ENCODE results near the gene LRRTM4. TPM values are rescaled to one million over a fixed set of nuclear protein-coding genes. Genes with fewer than 3 reads are reported as not detected.

The LRRTM4 gene
- total and polyA plus RNA-seq, 2 of the 13 experiments (the other 11 are each of a cell fraction or from before 2014, with no cell fraction given) = 1.2 TPM

GRCh38 chr2:77310416-77310815, 211.8 kb downstream of the LRRTM4 start:
- in situ Hi-C loops (cut with HindIII; ENCODE audit: extremely low pct_ligation_motif_present, low pct_unique_long_range_greater_than_20kb) (no loop called here), intact Hi-C loops (cut with micrococcal nuclease; ENCODE audit: unreplicated experiment) (no loop called here)
- H3K27me3 ChIP-seq (ENCODE audit: control insufficient read depth in 1 of 2, insufficient read depth in 2 of 2, low read length in 2 of 2) = no peaks in the 10 kb centered on the region
- no peak overlapping the region for H3K4me3 ChIP-seq (replicated peaks in 1 of 3; ENCODE audit: insufficient read depth in 1 of 3, low read depth in 2 of 3, low read length in 3 of 3)
- no peaks in the 10 kb centered on the region for H3K9me3 ChIP-seq (ENCODE audit: low read length)
- POLR2A ChIA-PET = no interaction called here
- H3K9ac ChIP-seq (ENCODE audit: insufficient read depth, low read depth, low read length) = no peak overlapping the region
- FAIRE-seq (no peak), DNase-seq (ENCODE audit: low spot score) (no peak), ATAC-seq (no peak)
- no peak overlapping the region for H3K4me2 ChIP-seq (ENCODE audit: low read depth, low read length)
- CTCF ChIA-PET (ENCODE audit: low intra/inter-chr PET ratio, low total read pairs) = no interaction called here
- WGBS (ENCODE audit: low lambda C conversion rate) = 0% methylated on average over 3 of the region's 3 CpGs
- no TSS peak for BruUV-seq (replicated peaks)
- H3K36me3 ChIP-seq (replicated peaks in 1 of 2; ENCODE audit: control insufficient read depth in 1 of 2, insufficient read depth in 2 of 2, low read length in 2 of 2) = no peaks in the 10 kb centered on the region
- no peaks in the 10 kb centered on the region for H4K20me1 ChIP-seq (ENCODE audit: insufficient read depth, low read length)
- no peak overlapping the region for H2AFZ ChIP-seq (ENCODE audit: low read length)
- H3K79me2 ChIP-seq (ENCODE audit: insufficient read depth, low read length) = no peaks in the 10 kb centered on the region
- H3K27ac ChIP-seq (ENCODE audit: extremely low read length, insufficient read depth, low read length) = no peak overlapping the region
- H3K4me1 ChIP-seq (ENCODE audit: insufficient read depth, low read length) = no peaks in the 10 kb centered on the region
- TF ChIP-seq PHF5A (CRISPR knock-in tag; IDR thresholded peaks at IDR 0.05; ENCODE audit: low read depth, unreplicated experiment) (no peak), PLSCR1 (CRISPR knock-in tag; IDR thresholded peaks at IDR 0.05; ENCODE audit: borderline replicate concordance) (no peak), ZFP36L2 (CRISPR knock-in tag; IDR thresholded peaks at IDR 0.05) (no peak), NFAT5 (CRISPR knock-in tag; IDR thresholded peaks at IDR 0.05) (no peak), TBP (CRISPR knock-in tag; IDR thresholded peaks at IDR 0.05) (no peak), CSRNP2 (CRISPR knock-in tag; conservative IDR thresholded peaks at IDR 0.05; ENCODE audit: low read depth) (no peak), ZNF777 (CRISPR knock-in tag; IDR thresholded peaks at IDR 0.05) (no peak)
- TF ChIP-seq, protein P1, sequence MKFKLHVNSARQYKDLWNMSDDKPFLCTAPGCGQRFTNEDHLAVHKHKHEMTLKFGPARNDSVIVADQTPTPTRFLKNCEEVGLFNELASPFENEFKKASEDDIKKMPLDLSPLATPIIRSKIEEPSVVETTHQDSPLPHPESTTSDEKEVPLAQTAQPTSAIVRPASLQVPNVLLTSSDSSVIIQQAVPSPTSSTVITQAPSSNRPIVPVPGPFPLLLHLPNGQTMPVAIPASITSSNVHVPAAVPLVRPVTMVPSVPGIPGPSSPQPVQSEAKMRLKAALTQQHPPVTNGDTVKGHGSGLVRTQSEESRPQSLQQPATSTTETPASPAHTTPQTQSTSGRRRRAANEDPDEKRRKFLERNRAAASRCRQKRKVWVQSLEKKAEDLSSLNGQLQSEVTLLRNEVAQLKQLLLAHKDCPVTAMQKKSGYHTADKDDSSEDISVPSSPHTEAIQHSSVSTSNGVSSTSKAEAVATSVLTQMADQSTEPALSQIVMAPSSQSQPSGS (CRISPR knock-in tag; IDR thresholded peaks at IDR 0.05) = no peak
- TF ChIP-seq, protein P2, sequence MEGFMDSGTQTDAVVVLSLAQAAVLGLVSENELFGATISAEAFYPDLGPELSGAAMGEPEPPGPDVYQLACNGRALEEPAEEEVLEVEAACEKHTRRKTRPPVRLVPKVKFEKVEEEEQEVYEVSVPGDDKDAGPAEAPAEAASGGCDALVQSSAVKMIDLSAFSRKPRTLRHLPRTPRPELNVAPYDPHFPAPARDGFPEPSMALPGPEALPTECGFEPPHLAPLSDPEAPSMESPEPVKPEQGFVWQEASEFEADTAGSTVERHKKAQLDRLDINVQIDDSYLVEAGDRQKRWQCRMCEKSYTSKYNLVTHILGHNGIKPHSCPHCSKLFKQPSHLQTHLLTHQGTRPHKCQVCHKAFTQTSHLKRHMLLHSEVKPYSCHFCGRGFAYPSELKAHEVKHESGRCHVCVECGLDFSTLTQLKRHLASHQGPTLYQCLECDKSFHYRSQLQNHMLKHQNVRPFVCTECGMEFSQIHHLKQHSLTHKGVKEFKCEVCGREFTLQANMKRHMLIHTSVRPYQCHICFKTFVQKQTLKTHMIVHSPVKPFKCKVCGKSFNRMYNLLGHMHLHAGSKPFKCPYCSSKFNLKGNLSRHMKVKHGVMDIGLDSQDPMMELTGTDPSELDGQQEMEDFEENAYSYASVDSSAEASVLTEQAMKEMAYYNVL (CRISPR knock-in tag; IDR thresholded peaks at IDR 0.05; ENCODE audit: borderline replicate concordance) = no peak
